CD4-positive, alpha-beta T cell (primary cell): ENCODE measurements around the gene KRTAP24-1. TPM values are rescaled to one million over a fixed set of nuclear protein-coding genes. Genes with fewer than 3 reads are reported as not detected.

Source experiments
- ATAC-seq: fragments of 200-7000 bp; cut with Tn5 transposase; one replicate; pipeline ENCODE4 v1.10.0; 2022; ENCODE audit warnings: mild to moderate bottlenecking; ENCODE audit not compliant: poor library complexity
- CTCF ChIA-PET: fragments of 350-600 bp; sonication (Branson Sonifier 250); formaldehyde crosslinking; loops from one replicate; lab custom pipeline; 2021; ENCODE audit warnings: antibody characterized with exemption, inconsistent platforms; lab: Charles Lee
- POLR2A ChIA-PET: fragments of 350-600 bp; sonication (Branson Sonifier 250); formaldehyde crosslinking; loops from one replicate; lab custom pipeline; 2021; ENCODE audit warnings: antibody characterized with exemption, inconsistent platforms; lab: Charles Lee
- DNase-seq, 14 experiments: peaks; one replicate each; pipeline ENCODE4 v3.0.0-alpha.2; 2013 to 2020; ENCODE audit warnings: mixed read lengths in 2 of 14
- H3K27ac ChIP-seq, 2 donors: one replicate each; pipeline versions ENCODE4 v1.5.1 to v1.7.0; 2013; ENCODE audit warnings: low read length in 2 of 2, low read depth in 1 of 2, mild to moderate bottlenecking in 1 of 2
- H3K27me3 ChIP-seq, 2 experiments: 1 replicate in 1 of 2; 2 replicates in 1 of 2; pipeline versions ENCODE4 v1.6.1 to v1.7.0; 2013; ENCODE audit warnings: low read length in 2 of 2, control low read depth in 1 of 2, mild to moderate bottlenecking in 1 of 2, moderate library complexity in 1 of 2; ENCODE audit not compliant: insufficient read depth in 2 of 2, control insufficient read depth in 1 of 2
- H3K36me3 ChIP-seq: one replicate; pipeline ENCODE4 v1.6.1; 2013; ENCODE audit warnings: low read length, control low read depth; ENCODE audit not compliant: insufficient read depth
- H3K4me1 ChIP-seq: one replicate; pipeline ENCODE4 v1.6.1; 2013; ENCODE audit warnings: low read length, control low read depth; ENCODE audit not compliant: insufficient read depth
- H3K4me3 ChIP-seq: one replicate; pipeline ENCODE4 v1.5.1; 2013; ENCODE audit warnings: mild to moderate bottlenecking, low read length, moderate library complexity
- H3K9me3 ChIP-seq, 2 experiments: 1 replicate in 1 of 2; 2 replicates in 1 of 2; pipeline versions ENCODE4 v1.6.1 to v1.7.0; 2013; ENCODE audit warnings: low read length in 2 of 2, mild to moderate bottlenecking in 2 of 2, control low read depth in 1 of 2, moderate library complexity in 1 of 2; ENCODE audit not compliant: control insufficient read depth in 1 of 2, insufficient read depth in 1 of 2
- H3K27ac Mint-ChIP-seq: one replicate; pipeline ENCODE4 v1.8.0; 2020; ENCODE audit warnings: mixed read lengths
- H3K27me3 Mint-ChIP-seq: one replicate; pipeline ENCODE4 v1.8.0; 2021; ENCODE audit warnings: mixed read lengths
- H3K36me3 Mint-ChIP-seq: one replicate; pipeline ENCODE4 v1.8.0; 2021; ENCODE audit warnings: low read depth, mixed read lengths
- H3K4me1 Mint-ChIP-seq: one replicate; pipeline ENCODE4 v1.8.0; 2021; ENCODE audit warnings: low read depth, mixed read lengths
- H3K4me3 Mint-ChIP-seq: one replicate; pipeline ENCODE4 v1.8.0; 2020; ENCODE audit warnings: mild to moderate bottlenecking, mixed read lengths
- H3K9me3 Mint-ChIP-seq: one replicate; pipeline ENCODE4 v1.8.0; 2020; ENCODE audit warnings: mixed read lengths
- intact Hi-C, 2 experiments: fragments of 100-400 bp; cut with DNase I in 1 of 2; cut with micrococcal nuclease in 1 of 2; formaldehyde crosslinking; loops; one replicate each; pipeline versions ENCODE4 v1.15.1 to v1.9.0; 2023 to 2025; cut with DNase I, micrococcal nuclease
- total RNA-seq, 174 experiments: library from RNA in 2 of 174; stranded (reverse) in 2 of 174; gene quantifications; one replicate each; pipeline ENCODE4 v1.2.3 and lab custom pipeline; 2021 to 2026
- TF ChIP-seq, protein P1 (sequence below): fragments of 200-600 bp; IDR thresholded peaks from one replicate; pipeline ENCODE4 v1.8.0; 2022; ENCODE audit warnings: antibody characterized with exemption, mild to moderate bottlenecking

KRTAP24-1 gene
- total RNA-seq, 2 experiments from 2014 or later, result not detected

DNA sequence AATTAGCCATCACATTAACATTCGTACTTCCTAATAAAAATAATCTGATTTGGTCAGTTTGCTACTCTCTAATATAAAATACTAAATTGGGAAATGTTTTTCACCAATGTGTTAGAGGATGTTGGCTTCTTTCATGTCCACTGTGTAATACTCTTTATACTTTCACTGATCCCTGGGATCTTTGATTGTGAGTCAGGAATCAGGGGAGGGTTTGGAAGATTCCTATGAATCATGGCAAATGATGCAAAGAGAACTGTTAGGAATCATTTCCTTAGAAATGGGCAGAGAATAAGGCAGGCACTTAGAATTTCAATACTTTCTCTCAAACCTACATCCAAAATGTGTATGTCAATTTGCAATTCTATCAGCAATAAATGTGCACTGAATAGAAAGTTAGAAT, 31.0 kb downstream of the KRTAP24-1 start:
- Histone ChIP-seq H3K27me3 (no peaks in the 10 kb centered on the region), H3K4me1 (no peaks in the 10 kb centered on the region), H3K27ac (no peak overlapping the region), H3K9me3 (no peaks in the 10 kb centered on the region), H3K4me3 (no peak overlapping the region), H3K36me3 (no peaks in the 10 kb centered on the region)
- POLR2A ChIA-PET, result no interaction called here
- no peak overlapping the region for H3K4me3 Mint-ChIP-seq
- H3K9me3 Mint-ChIP-seq, result no peaks in the 10 kb centered on the region
- intact Hi-C loops, result no loop called here
- no peak overlapping the region for H3K27ac Mint-ChIP-seq
- H3K36me3 Mint-ChIP-seq, result no peaks in the 10 kb centered on the region
- DNase-seq (no peak), ATAC-seq (no peak)
- CTCF ChIA-PET, result no interaction called here
- TF ChIP-seq, protein P1, sequence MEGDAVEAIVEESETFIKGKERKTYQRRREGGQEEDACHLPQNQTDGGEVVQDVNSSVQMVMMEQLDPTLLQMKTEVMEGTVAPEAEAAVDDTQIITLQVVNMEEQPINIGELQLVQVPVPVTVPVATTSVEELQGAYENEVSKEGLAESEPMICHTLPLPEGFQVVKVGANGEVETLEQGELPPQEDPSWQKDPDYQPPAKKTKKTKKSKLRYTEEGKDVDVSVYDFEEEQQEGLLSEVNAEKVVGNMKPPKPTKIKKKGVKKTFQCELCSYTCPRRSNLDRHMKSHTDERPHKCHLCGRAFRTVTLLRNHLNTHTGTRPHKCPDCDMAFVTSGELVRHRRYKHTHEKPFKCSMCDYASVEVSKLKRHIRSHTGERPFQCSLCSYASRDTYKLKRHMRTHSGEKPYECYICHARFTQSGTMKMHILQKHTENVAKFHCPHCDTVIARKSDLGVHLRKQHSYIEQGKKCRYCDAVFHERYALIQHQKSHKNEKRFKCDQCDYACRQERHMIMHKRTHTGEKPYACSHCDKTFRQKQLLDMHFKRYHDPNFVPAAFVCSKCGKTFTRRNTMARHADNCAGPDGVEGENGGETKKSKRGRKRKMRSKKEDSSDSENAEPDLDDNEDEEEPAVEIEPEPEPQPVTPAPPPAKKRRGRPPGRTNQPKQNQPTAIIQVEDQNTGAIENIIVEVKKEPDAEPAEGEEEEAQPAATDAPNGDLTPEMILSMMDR, result no peak
- H3K4me1 Mint-ChIP-seq, result no peaks in the 10 kb centered on the region
- no peaks in the 10 kb centered on the region for H3K27me3 Mint-ChIP-seq

- Mint-ChIP-seq H3K9me3 (no peaks in the 10 kb centered on the region), H3K4me1 (no peaks in the 10 kb centered on the region), H3K4me3 (no peak overlapping the region), H3K27ac (no peak overlapping the region), H3K36me3 (no peaks in the 10 kb centered on the region), H3K27me3 (no peaks in the 10 kb centered on the region)
- ChIA-PET POLR2A (no interaction called here), CTCF (no interaction called here)
- no peak for DNase-seq
- ATAC-seq, result no peak
- TF ChIP-seq, protein P1, result no peak
- Histone ChIP-seq H3K27ac (no peak overlapping the region), H3K9me3 (no peaks in the 10 kb centered on the region), H3K36me3 (no peaks in the 10 kb centered on the region), H3K27me3 (no peaks in the 10 kb centered on the region), H3K4me1 (no peaks in the 10 kb centered on the region), H3K4me3 (no peak overlapping the region)
- intact Hi-C loops, result no loop called here
These were observed 32.8 kb downstream of the KRTAP24-1 start for GRCh38 chr21:30249936-30250335.

- H3K9me3 ChIP-seq, result no peaks in the 10 kb centered on the region
- Mint-ChIP-seq H3K27me3 (no peaks in the 10 kb centered on the region), H3K27ac (no peak overlapping the region), H3K36me3 (no peaks in the 10 kb centered on the region), H3K4me3 (no peak overlapping the region), H3K9me3 (no peaks in the 10 kb centered on the region), H3K4me1 (no peaks in the 10 kb centered on the region)
- ATAC-seq (no peak), DNase-seq (no peak)
- no peaks in the 10 kb centered on the region for H3K36me3 ChIP-seq
- H3K4me1 ChIP-seq, result no peaks in the 10 kb centered on the region
- no peak overlapping the region for H3K27ac ChIP-seq
- no peaks in the 10 kb centered on the region for H3K27me3 ChIP-seq
- intact Hi-C loops, result no loop called here
- no peak overlapping the region for H3K4me3 ChIP-seq
- ChIA-PET CTCF (no interaction called here), POLR2A (no interaction called here)
- TF ChIP-seq, protein P1, result no peak
These were observed 33.9 kb downstream of the KRTAP24-1 start for GRCh38 chr21:30248844-30249243.
